IMR-90 (cell line): ENCODE measurements around the gene KLHL6. TPM values are rescaled to one million over a fixed set of nuclear protein-coding genes. Genes with fewer than 3 reads are reported as not detected.

Source experiments
- ATAC-seq: fragments of 200-7000 bp; cut with Tn5 transposase; 2 replicates; pipeline ENCODE4 v1.9.1; 2020; ENCODE audit warnings: low read depth, mild to moderate bottlenecking, moderate library complexity
- BruUV-seq: library from RNA; stranded (reverse); fragments of 400-500 nt; replicated peaks from 2 replicates; lab custom pipeline; 2021; lab: Mats Ljungman, UMichigan
- CTCF ChIA-PET: fragments of 300-600 bp; formaldehyde crosslinking; extraction: SDS; loops from one replicate; lab custom pipeline; 2021; ENCODE audit warnings: antibody characterized with exemption; lab: Yijun Ruan, JAX
- POLR2A ChIA-PET: fragments of 300-600 bp; sonication (Branson Sonifier 250); formaldehyde crosslinking; loops from one replicate; lab custom pipeline; 2022; ENCODE audit warnings: antibody characterized with exemption; ENCODE audit not compliant: unreplicated experiment; lab: Charles Lee
- DNase-seq: peaks from one replicate; pipeline ENCODE4 v3.0.0; 2013
- H2AFZ ChIP-seq: replicated peaks from 2 replicates; pipeline ENCODE3; 2013; ENCODE audit warnings: low read length, mild to moderate bottlenecking; ENCODE audit not compliant: poor library complexity
- H2AK5ac ChIP-seq: 2 replicates; pipeline ENCODE4 v1.6.1; 2013; ENCODE audit warnings: low read depth, low read length, inconsistent platforms
- H2AK9ac ChIP-seq: replicated peaks from 2 replicates; pipeline ENCODE3; 2013; ENCODE audit warnings: mild to moderate bottlenecking, low read depth, low read length, moderate library complexity; ENCODE audit not compliant: poor library complexity
- H2BK120ac ChIP-seq: 2 replicates; pipeline ENCODE4 v1.6.1; 2013; ENCODE audit warnings: low read depth, low read length, inconsistent platforms
- H2BK15ac ChIP-seq: 3 replicates; pipeline ENCODE4 v1.6.1; 2013; ENCODE audit warnings: low read depth, low read length, inconsistent platforms
- H2BK20ac ChIP-seq: 2 replicates; pipeline ENCODE4 v1.6.1; 2013; ENCODE audit warnings: low read depth, mild to moderate bottlenecking, inconsistent platforms, low read length, moderate library complexity
- H2BK5ac ChIP-seq: 2 replicates; pipeline ENCODE4 v1.6.1; 2013; ENCODE audit warnings: mild to moderate bottlenecking, low read depth, low read length, inconsistent platforms; ENCODE audit not compliant: poor library complexity, severe bottlenecking
- H3K14ac ChIP-seq: replicated peaks from 2 replicates; pipeline ENCODE4 v1.6.1; 2013; ENCODE audit warnings: low read depth, low read length, inconsistent platforms
- H3K18ac ChIP-seq: 2 replicates; pipeline ENCODE4 v1.6.1; 2013; ENCODE audit warnings: low read depth, low read length, control low read depth
- H3K23ac ChIP-seq: 2 replicates; pipeline ENCODE4 v1.6.1; 2013; ENCODE audit warnings: low read depth, low read length, inconsistent platforms
- H3K27ac ChIP-seq: 2 replicates; pipeline ENCODE4 v1.5.1; 2013; ENCODE audit warnings: mild to moderate bottlenecking, control low read depth, low read length; ENCODE audit not compliant: insufficient read depth
- H3K27me3 ChIP-seq: 2 replicates; pipeline ENCODE4 v1.6.1; 2013; ENCODE audit warnings: low read length; ENCODE audit not compliant: control insufficient read depth, insufficient read depth
- H3K36me3 ChIP-seq: 2 replicates; pipeline ENCODE4 v1.6.1; 2013; ENCODE audit warnings: low read length, mixed read lengths; ENCODE audit not compliant: control insufficient read depth, insufficient read depth
- H3K4ac ChIP-seq: 2 replicates; pipeline ENCODE4 v1.6.1; 2013; ENCODE audit warnings: low read depth, low read length, inconsistent platforms
- H3K4me1 ChIP-seq: 2 replicates; pipeline ENCODE4 v1.6.1; 2013; ENCODE audit warnings: low read length, mixed read lengths; ENCODE audit not compliant: control insufficient read depth, insufficient read depth
- H3K4me2 ChIP-seq: 2 replicates; pipeline ENCODE4 v1.6.1; 2013; ENCODE audit warnings: low read depth, mild to moderate bottlenecking, control low read depth, low read length, moderate library complexity
- H3K4me3 ChIP-seq: 2 replicates; pipeline ENCODE4 v1.5.1; 2013; ENCODE audit warnings: low read depth, mild to moderate bottlenecking, control low read depth, low read length, moderate library complexity; ENCODE audit not compliant: insufficient read depth
- H3K56ac ChIP-seq: 2 replicates; pipeline ENCODE4 v1.6.1; 2013; ENCODE audit warnings: low read length, inconsistent platforms; ENCODE audit not compliant: insufficient read depth; ENCODE audit errors: extremely low read depth
- H3K79me1 ChIP-seq, 2 experiments: 2 replicates each; pipeline ENCODE4 v1.6.1; 2013; ENCODE audit warnings: low read length in 2 of 2, inconsistent platforms in 1 of 2, low read depth in 1 of 2
- H3K9ac ChIP-seq: 2 replicates; pipeline ENCODE4 v1.6.1; 2013; ENCODE audit warnings: low read depth, low read length, control low read depth
- H3K9me1 ChIP-seq: 2 replicates; pipeline ENCODE4 v1.6.1; 2013; ENCODE audit warnings: low read length, inconsistent platforms; ENCODE audit not compliant: insufficient read depth
- H3K9me3 ChIP-seq: 2 replicates; pipeline ENCODE4 v1.6.1; 2013; ENCODE audit warnings: low read length; ENCODE audit not compliant: control insufficient read depth, insufficient read depth
- H4K20me1 ChIP-seq: 2 replicates; pipeline ENCODE4 v1.6.1; 2013; ENCODE audit warnings: low read length, inconsistent platforms; ENCODE audit not compliant: insufficient read depth
- H4K5ac ChIP-seq: 2 replicates; pipeline ENCODE4 v1.6.1; 2013; ENCODE audit warnings: mild to moderate bottlenecking, low read depth, low read length, control low read depth
- H4K8ac ChIP-seq, 2 experiments: 2 replicates each; pipeline ENCODE4 v1.6.1; 2013; ENCODE audit warnings: low read depth in 2 of 2, low read length in 2 of 2, control low read depth in 1 of 2, inconsistent platforms in 1 of 2
- H4K91ac ChIP-seq: 2 replicates; pipeline ENCODE4 v1.6.1; 2013; ENCODE audit warnings: low read depth, low read length, inconsistent platforms; ENCODE audit not compliant: insufficient read depth
- NFE2L2 ChIP-seq: fragments of 150-350 bp; IDR thresholded peaks from 2 replicates; pipeline ENCODE4 v1.6.1; 2016; ENCODE audit warnings: low read depth, mild to moderate bottlenecking, low read length
- WGBS, 2 experiments: methylation state at CpG; one replicate each; pipeline versions ENCODE4 v1.1.5 to v1.1.7; 2013; ENCODE audit warnings: missing lambda C conversion rate in 2 of 2; ENCODE audit not compliant: insufficient read length in 1 of 2; ENCODE audit errors: extremely low coverage in 2 of 2; 5-methylcytosine and 5-hydroxymethylcytosine counted together
- dilution Hi-C: fragments of 300-500 bp; cut with HindIII; formaldehyde crosslinking; loops from one replicate; pipeline ENCODE4 v1.14.3; 2018; ENCODE audit warnings: low sequenced_read_pairs; ENCODE audit not compliant: unreplicated experiment
- in situ Hi-C: fragments of 300-500 bp; cut with MboI; formaldehyde crosslinking; loops from 3 replicates; pipeline ENCODE4 v1.14.3; 2019; ENCODE audit warnings: low sequenced_read_pairs, inconsistent platforms, mixed read lengths
- intact Hi-C: fragments of 100-400 bp; cut with micrococcal nuclease; formaldehyde crosslinking; loops from 2 replicates; pipeline ENCODE4 v1.10.0; 2022
- polyA plus RNA-seq, 3 experiments: library from polyadenylated mRNA; depleted of rRNA; stranded (reverse); fragments of >200 nt; gene quantifications; 2 replicates each; pipeline ENCODE4 v1.2.3, GENCODE V29; 2012; ENCODE audit warnings: low replicate concordance in 1 of 3
- total RNA-seq: library from RNA; depleted of rRNA; stranded (reverse); fragments of >200 nt; gene quantifications from 2 replicates; pipeline ENCODE4 v1.2.3, GENCODE V29; 2012

KLHL6 gene
- total and polyA plus RNA-seq, 2 of the 4 experiments (the other 2 are of a cell fraction): not detected

- ATAC-seq (no peak), DNase-seq (no peak)
- Histone ChIP-seq H2BK20ac (no peak overlapping the region), H3K4me3 (no peak overlapping the region), H3K14ac (no peak overlapping the region), H4K91ac (no peak overlapping the region), H3K79me1 (no peaks in the 10 kb centered on the region), H4K8ac (no peak overlapping the region), H2AK9ac (no peak overlapping the region), H4K20me1 (no peaks in the 10 kb centered on the region), H2AK5ac (no peak overlapping the region), H4K5ac (no peak overlapping the region), H2BK15ac (no peak overlapping the region), H3K23ac (no peak overlapping the region), H2BK5ac (no peak overlapping the region), H3K36me3 (no peaks in the 10 kb centered on the region), H3K9me1 (no peaks in the 10 kb centered on the region), H3K56ac (no peak overlapping the region), H2BK120ac (no peak overlapping the region), H3K18ac (no peak overlapping the region), H3K4ac (no peak overlapping the region), H2AFZ (no peak overlapping the region), H3K9ac (no peak overlapping the region), H3K4me1 (no peaks in the 10 kb centered on the region), H3K27me3 (peaks cover 3% of the 10 kb centered on the region), H3K4me2 (no peak overlapping the region), H3K27ac (no peak overlapping the region), H3K9me3 (no peaks in the 10 kb centered on the region)
- TF ChIP-seq NFE2L2: no peak
- ChIA-PET CTCF (interaction anchor here (1.3 kb wide), 1 partner anchor 299 kb away, joined by 5 read pairs; no protein-coding TSS in a partner anchor), POLR2A (no interaction called here)
- dilution Hi-C loops (no loop called here), in situ Hi-C loops (loop anchor here (5.0 to 25.0 kb wide), 2 partner anchors 299 to 794 kb away; partner anchors contain the start of gene CAMK2N2), intact Hi-C loops (loop anchor here (2.0 to 5.0 kb wide), 2 partner anchors 114 to 168 kb away; no protein-coding TSS in a partner anchor)
- no CpG with 5 or more reads among the region's 1 CpG for WGBS, 2 experiments
- BruUV-seq: no TSS peak
Observed at GRCh38 chr3:183468424-183468823, 87.1 kb downstream of the KLHL6 start.
